GM12864 (cell line): Measurements from ENCODE around the gene SLC9C2.
"Not testable (repeated sequence)": the region's sequence is repeated elsewhere in the genome, so short reads cannot be mapped to it uniquely, and the experiment has no call there.

Experiments used
- DNase-seq: peaks from one replicate; pipeline ENCODE4 v3.0.0-alpha.2; 2011; ENCODE audit warnings: low read depth
- H3K4me3 ChIP-seq: 2 replicates; pipeline ENCODE4 v1.5.1; 2011; ENCODE audit warnings: mild to moderate bottlenecking, low read depth, low read length, control low read depth
- TF ChIP-seq, protein P1 (sequence below): IDR thresholded peaks from 2 replicates; pipeline ENCODE4 v1.5.1; 2011; ENCODE audit warnings: low read depth, mild to moderate bottlenecking, moderate library complexity, low read length, control low read depth, inconsistent platforms; ENCODE audit errors: missing control alignments

Gene SLC9C2

DNA sequence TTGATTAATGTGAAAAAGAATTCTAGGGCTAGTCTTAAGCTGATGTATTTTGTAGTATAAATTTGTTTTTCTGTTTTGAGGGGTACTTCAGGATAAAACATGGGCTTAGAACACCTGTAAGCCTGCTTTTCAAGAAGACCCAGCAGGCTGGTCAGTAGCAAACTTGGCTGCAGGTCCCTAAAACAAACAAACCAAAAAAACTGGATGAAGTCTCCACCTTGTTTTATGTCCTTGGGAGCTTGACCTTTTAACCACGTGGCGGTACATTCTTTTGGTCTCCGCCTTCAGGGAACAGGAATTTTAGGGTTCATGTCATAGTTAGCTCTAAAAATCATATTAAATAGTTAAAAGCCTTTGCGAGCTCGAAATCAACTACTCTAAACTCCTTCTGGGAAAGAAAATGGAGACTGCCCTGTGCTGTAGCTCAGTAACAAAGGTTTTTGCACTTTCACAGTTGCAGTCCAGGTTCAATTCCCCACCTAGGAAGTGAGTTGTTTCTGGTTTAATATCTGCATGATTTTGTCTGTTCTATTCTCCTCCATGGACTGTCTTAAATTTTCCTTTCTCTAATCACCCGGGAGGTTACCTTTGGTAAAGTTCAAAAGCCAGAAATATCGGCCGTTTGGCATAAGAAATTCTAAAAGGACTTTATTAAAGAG lies 107.1 kb downstream of the SLC9C2 start:
- no peak for DNase-seq
- TF ChIP-seq, protein P1, sequence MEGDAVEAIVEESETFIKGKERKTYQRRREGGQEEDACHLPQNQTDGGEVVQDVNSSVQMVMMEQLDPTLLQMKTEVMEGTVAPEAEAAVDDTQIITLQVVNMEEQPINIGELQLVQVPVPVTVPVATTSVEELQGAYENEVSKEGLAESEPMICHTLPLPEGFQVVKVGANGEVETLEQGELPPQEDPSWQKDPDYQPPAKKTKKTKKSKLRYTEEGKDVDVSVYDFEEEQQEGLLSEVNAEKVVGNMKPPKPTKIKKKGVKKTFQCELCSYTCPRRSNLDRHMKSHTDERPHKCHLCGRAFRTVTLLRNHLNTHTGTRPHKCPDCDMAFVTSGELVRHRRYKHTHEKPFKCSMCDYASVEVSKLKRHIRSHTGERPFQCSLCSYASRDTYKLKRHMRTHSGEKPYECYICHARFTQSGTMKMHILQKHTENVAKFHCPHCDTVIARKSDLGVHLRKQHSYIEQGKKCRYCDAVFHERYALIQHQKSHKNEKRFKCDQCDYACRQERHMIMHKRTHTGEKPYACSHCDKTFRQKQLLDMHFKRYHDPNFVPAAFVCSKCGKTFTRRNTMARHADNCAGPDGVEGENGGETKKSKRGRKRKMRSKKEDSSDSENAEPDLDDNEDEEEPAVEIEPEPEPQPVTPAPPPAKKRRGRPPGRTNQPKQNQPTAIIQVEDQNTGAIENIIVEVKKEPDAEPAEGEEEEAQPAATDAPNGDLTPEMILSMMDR = no peak

DNA sequence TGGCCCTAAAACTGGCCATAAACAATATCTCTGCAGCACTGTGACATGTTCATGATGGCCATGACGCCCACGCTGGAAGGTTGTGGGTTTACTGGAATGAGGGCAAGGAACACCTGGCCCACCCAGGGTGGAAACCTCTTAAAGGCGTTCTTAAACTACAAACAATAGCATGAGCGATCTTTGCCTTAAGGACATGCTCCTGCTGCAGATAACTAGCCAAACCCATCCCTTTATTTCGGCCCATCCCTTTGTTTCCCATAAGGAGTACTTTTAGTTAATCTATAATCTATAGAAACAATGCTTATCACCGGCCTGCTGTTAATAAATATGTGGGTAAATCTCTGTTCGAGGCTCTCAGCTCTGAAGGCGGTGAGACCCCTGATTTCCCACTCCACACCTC lies 109.7 kb downstream of the SLC9C2 start:
- H3K4me3 ChIP-seq, DNase-seq: not testable (repeated sequence)

More for the DNA sequence above, 107.1 kb downstream of the SLC9C2 start:
- H3K4me3 ChIP-seq = no peak overlapping the region

DNA sequence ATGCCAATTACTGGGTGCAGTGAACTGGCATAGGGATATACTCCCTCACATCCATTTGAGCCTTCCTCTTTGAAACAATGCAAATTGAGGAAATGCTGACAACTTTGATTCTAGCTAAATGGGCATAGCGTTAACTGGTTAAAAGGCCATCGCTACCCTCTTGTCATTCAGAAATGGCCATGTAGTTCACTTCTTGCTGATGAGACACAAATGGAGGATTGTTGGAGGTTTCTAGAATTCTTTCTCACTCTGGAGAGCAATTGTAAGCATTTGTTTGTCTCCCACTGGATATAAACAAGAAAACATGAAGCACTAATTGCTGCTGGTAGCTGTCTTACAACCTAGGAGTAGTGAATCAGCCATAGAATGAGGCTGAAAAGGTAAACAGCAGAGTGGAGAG lies 111.4 kb downstream of the SLC9C2 start:
- TF ChIP-seq, protein P1 = no peak
- no peak overlapping the region for H3K4me3 ChIP-seq
- DNase-seq = no peak

DNA sequence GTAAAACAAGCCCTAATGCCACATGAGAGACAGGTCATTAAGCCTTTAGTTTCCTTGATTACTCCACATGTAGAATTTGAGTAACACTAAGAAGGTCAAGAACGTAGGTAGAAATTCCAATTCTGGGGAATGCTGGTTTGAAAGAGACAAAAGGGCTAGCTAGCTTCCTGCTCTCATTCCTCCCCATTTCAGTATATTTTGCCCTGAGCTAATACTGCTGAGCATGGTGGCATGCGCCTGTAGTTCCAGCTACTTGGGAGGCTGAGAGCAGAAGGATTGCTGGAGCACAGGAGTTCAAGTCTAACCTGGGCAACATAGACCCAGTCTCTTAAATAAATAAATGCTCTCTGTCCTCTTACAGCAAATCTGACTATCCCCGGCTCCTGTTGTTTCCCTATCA lies 112.9 kb downstream of the SLC9C2 start:
- TF ChIP-seq, protein P1 = no peak
- DNase-seq = no peak
- no peak overlapping the region for H3K4me3 ChIP-seq

DNA sequence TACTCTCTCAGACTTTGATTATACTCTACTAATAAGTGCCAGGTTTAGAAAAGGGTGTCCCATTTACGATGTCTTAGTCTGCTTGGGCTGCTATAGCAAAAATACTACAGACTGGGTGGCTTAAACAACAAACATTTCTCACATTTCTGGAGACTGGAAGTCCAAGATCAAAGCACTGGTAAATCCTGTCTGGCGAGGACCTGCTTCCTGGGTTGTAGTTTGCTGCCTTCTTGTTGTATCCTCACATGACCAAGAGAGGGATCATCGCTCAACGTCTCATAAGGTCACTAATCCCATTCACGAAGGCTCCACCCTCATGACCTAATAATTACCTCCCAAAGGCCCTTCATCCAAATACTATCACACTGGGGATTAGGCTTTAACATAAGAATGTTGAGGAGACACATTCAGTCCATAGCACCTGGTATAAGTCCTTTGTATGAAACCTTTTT lies 113.7 kb downstream of the SLC9C2 start:
- DNase-seq = no peak
- TF ChIP-seq, protein P1 = no peak
- no peak overlapping the region for H3K4me3 ChIP-seq

DNA sequence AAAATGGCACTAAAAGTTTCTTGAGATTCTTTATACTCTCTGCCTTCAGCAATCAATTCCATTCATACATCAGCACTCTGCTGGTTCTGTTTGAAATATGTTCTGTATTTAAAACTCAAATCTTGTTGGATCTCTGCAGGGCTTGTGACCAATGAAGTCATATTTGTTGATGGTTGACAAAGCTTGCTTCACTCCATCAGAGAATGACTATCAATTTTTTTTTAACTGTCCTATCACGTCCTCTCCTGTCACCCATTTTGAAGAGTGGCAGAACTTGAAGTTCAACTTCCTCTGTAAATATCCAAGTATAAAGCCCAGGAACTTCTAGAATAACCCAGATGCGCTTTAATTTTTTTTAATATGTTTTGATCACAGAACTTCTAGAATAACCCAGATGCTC lies 114.9 kb downstream of the SLC9C2 start:
- TF ChIP-seq, protein P1 = no peak
- DNase-seq = no peak
- no peak overlapping the region for H3K4me3 ChIP-seq

DNA sequence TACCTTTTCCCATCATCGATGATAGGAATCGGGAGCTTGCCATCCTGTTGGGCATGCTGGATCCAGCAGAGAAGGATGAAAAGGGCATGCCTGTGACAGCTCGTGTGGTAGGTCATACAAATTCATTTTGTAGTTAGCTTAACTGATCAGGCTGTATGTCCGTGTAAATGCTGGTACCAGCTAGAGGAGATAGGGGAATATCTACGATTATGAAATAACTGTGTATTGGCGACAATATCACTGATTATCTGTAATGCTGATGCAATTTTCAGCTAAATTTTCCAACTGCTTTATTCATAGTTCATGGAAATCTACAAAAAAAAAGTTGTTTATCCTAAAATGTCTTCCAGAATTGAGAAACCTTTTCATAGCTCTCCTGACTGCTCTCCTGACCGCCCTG lies 117.5 kb downstream of the SLC9C2 start:
- H3K4me3 ChIP-seq = no peak overlapping the region
- TF ChIP-seq, protein P1 = no peak
- no peak for DNase-seq

DNA sequence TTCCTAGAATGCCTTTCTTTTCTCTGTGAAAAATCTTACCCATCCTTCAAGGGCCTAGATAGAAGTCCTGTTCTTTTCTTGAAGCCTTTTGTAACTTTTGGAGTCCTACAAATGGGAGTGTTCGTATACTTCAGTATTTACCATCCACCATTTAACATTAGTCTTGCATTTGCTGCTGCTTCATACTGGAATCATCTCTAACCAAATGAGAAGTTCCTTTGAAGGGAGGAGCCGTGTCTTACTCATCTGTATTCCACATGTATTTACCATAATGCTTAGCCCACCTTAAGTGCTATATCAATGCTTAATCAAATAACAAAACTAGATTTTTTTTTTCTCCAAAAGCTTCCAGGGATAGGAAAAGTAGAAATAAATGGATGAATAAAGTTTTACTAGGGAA lies 118.6 kb downstream of the SLC9C2 start:
- no peak overlapping the region for H3K4me3 ChIP-seq
- TF ChIP-seq, protein P1 = no peak
- DNase-seq = no peak
